Measurements from ENCODE around the gene CYP46A1.

CYP46A1 gene

GRCh38 chr14:99700379-99700778 is 16.3 kb downstream of the CYP46A1 start:
- in situ Hi-C loops (cut with HindIII; ENCODE audit: low sequenced_read_pairs) = no loop called here
- DNase-seq (ENCODE audit: low read depth, low spot score) = no peak
- no peak for TF ChIP-seq CTCF (IDR thresholded peaks at IDR 0.05; ENCODE audit: low read depth, low read length)
- no peak overlapping the region for H3K4me3 ChIP-seq (ENCODE audit: low read depth, low read length)

GRCh38 chr14:99701260-99701659 is 17.2 kb downstream of the CYP46A1 start:
- TF ChIP-seq CTCF (IDR thresholded peaks at IDR 0.05; ENCODE audit: low read depth, low read length) = no peak

DNA sequence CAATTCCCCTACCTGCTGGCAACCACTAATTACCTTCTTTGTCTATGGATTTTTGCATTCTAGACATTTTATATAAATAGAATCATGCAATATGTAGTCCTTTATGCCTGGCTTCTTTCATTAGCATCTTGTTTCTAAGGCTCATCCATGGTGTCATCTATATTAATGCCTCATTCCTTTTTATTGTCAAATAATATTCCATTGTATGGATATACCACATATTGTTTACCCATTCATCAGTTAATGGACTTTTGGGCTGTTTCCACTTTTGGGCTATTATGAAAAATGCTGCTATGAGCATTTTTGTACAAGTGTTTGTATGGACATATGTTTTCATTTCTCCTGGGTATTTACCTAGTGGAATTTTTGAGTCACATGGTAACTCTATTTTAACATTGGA is 18.0 kb downstream of the CYP46A1 start:
- DNase-seq (ENCODE audit: low read depth, low spot score) = no peak
- no peak for TF ChIP-seq CTCF (IDR thresholded peaks at IDR 0.05; ENCODE audit: low read depth, low read length)

More at GRCh38 chr14:99701260-99701659, 17.2 kb downstream of the CYP46A1 start:
- no peak for DNase-seq (ENCODE audit: low read depth, low spot score)
- H3K4me3 ChIP-seq (ENCODE audit: low read depth, low read length) = no peak overlapping the region
- in situ Hi-C loops (cut with HindIII; ENCODE audit: low sequenced_read_pairs) = no loop called here

GRCh38 chr14:99703381-99703780 is 19.3 kb downstream of the CYP46A1 start:
- DNase-seq (ENCODE audit: low read depth, low spot score) = no peak
- in situ Hi-C loops (cut with HindIII; ENCODE audit: low sequenced_read_pairs) = no loop called here
- no peak overlapping the region for H3K4me3 ChIP-seq (ENCODE audit: low read depth, low read length)
- no peak for TF ChIP-seq CTCF (IDR thresholded peaks at IDR 0.05; ENCODE audit: low read depth, low read length)

More for the DNA sequence above, 18.0 kb downstream of the CYP46A1 start:
- no peak overlapping the region for H3K4me3 ChIP-seq (ENCODE audit: low read depth, low read length)
- in situ Hi-C loops (cut with HindIII; ENCODE audit: low sequenced_read_pairs) = no loop called here

DNA sequence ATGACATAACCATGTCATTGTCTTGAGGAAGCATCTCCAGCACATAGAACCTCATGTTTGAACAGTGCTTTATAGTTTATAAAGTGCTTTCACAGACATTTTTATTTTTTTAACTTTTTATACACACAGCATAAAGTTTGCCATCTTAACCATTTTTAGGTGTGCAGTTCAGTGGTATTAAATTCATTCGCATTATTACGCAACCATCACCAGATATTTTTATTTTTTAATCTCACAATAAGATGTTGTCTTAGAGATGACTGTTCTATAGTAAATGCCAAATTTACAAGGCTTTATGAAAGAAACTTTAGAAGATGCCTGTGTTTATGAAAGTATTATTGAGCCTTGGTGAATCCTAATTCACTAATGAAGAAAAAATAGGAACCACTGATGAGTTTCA is 19.9 kb downstream of the CYP46A1 start:
- no peak for TF ChIP-seq CTCF (IDR thresholded peaks at IDR 0.05; ENCODE audit: low read depth, low read length)
- in situ Hi-C loops (cut with HindIII; ENCODE audit: low sequenced_read_pairs) = no loop called here
- H3K4me3 ChIP-seq (ENCODE audit: low read depth, low read length) = no peak overlapping the region
- no peak for DNase-seq (ENCODE audit: low read depth, low spot score)

GRCh38 chr14:99706107-99706900 is 22.2 kb downstream of the CYP46A1 start:
- in situ Hi-C loops (cut with HindIII; ENCODE audit: low sequenced_read_pairs) = no loop called here
- no peak for TF ChIP-seq CTCF (IDR thresholded peaks at IDR 0.05; ENCODE audit: low read depth, low read length)
- no peak overlapping the region for H3K4me3 ChIP-seq (ENCODE audit: low read depth, low read length)
- DNase-seq (ENCODE audit: low read depth, low spot score) = no peak
